AG20443 (cell line): ENCODE data around the gene REXO4.

Experiments
- DNase-seq: peaks from one replicate; pipeline ENCODE4 v3.0.0; 2012; ENCODE audit warnings: low spot score, mixed read lengths

REXO4 gene

GRCh38 chr9:133367221-133367620 lies 50.6 kb downstream of the REXO4 start:
- DNase-seq: no peak

- no peak for DNase-seq
Observed at GRCh38 chr9:133366435-133366834, 51.4 kb downstream of the REXO4 start.

GRCh38 chr9:133362359-133363044 lies 55.3 kb downstream of the REXO4 start:
- no peak for DNase-seq

- no peak for DNase-seq
Observed at GRCh38 chr9:133361507-133362092, 56.2 kb downstream of the REXO4 start.

GRCh38 chr9:133360400-133361393 lies 57.1 kb downstream of the REXO4 start:
- no peak for DNase-seq

GRCh38 chr9:133359399-133360175 lies 58.2 kb downstream of the REXO4 start:
- DNase-seq: peak; percentile 37

- no peak for DNase-seq
Observed at GRCh38 chr9:133357656-133358055, 60.2 kb downstream of the REXO4 start.

- peak; percentile 95 for DNase-seq
Observed at GRCh38 chr9:133356391-133357091, 61.3 kb downstream of the REXO4 start, which contains the start of the genes SURF1 and SURF2. SURF1 (minus strand) TSS chr9:133356487; CDS start chr9:133356453, 34 bp downstream. SURF2 (plus strand) TSS chr9:133356550; CDS start chr9:133356593, 43 bp downstream.
